Stimulated activated naive CD8-positive, alpha-beta T cell treated with anti-CD3 and anti-CD28 coated beads, Interleukin-15, Interleukin-2, amounts not matched to agents 100 U/mL and 50 U/mL, for 24 hours (primary cell): ENCODE results near the gene EHF.

Source experiments
- ATAC-seq: fragments of 150-1000 bp; cut with Tn5 transposase; one replicate; pipeline ENCODE4 v1.10.0; 2021
- DNase-seq: peaks from one replicate; pipeline ENCODE4 v3.0.0; 2021

Gene EHF

DNA sequence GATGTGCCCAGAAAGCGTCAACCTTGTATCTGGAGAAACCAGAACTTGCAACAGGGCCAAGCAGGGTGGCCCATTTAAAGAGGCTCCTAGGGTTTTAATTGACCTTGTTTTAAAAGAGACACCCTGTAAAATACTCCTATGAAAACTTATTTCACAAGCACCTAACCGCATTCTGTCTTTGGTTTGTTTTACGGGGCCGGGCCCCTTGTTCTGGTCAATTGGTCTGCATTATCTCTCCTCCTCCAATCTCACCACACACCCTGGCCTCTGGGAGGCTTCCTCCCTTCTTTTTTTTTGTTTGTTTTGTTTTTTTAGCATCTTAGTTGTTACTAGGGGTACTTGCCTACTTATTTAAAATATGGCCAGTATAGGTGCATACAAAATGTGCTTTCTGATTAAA lies 4.7 kb downstream of the EHF start:
- ATAC-seq, result no peak
- no peak for DNase-seq

- ATAC-seq, result no peak
Measured at GRCh38 chr11:34626393-34626792, 5.5 kb downstream of the EHF start.

DNA sequence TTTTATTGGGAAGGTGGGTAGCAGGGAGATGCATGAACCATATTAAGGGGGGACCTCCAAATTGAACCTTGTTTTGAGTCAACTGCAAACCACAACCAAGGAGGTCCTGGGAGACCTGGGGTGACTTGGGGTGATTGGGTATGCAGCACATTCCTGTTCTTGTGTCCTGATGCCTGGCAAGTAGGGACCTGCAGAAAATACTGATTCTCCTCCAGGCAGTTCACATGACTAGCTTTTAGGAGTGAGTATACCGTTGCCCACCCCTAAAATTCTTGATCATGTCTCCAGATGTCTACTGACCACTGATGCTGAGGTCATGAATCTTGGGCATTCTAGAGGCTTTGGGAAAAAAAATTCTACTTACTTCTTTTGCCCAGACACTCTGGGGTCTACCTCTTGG lies 6.3 kb downstream of the EHF start:
- ATAC-seq (no peak), DNase-seq (no peak)

More at GRCh38 chr11:34626393-34626792, 5.5 kb downstream of the EHF start:
- no peak for DNase-seq

- ATAC-seq, result no peak
- no peak for DNase-seq
Measured at GRCh38 chr11:34629711-34630110, 8.8 kb downstream of the EHF start.

- ATAC-seq (no peak), DNase-seq (no peak)
Measured at GRCh38 chr11:34630544-34630943, 9.7 kb downstream of the EHF start.

GRCh38 chr11:34631297-34631696 lies 10.4 kb downstream of the EHF start:
- ATAC-seq (no peak), DNase-seq (no peak)

GRCh38 chr11:34631737-34632104 lies 10.8 kb downstream of the EHF start:
- DNase-seq (no peak), ATAC-seq (no peak)

DNA sequence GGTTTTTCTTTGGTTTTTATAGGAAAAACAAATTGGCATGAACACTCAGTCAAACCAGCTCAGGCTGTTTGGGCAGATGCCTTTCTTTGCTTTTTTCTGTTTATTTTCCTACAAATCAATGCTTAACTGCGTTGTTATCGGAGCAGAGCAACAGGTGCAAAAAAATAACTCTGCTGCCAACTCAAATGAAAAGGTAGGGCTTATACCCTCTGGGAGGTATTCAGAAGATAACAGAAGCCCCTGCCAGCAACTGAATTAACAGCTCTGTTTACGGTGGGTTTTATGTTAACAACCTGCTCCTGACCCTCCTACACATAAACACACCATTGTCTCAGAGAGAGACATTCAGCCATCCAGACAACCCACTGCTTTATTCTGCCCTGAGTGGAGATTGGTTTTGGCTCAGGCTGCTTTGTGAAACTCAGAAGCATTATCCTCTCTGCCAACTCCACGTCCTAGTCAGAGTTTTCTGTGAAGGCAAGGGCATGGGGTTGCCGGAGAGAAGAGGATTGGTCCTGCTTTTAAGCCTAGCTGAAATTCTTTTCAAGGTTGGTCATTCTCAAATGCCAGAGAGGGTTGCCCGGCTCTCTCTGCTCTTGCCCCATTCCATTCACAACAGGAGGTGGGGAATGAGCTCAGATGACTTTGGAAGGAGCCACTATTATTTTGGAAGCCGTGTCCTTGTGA lies 11.4 kb downstream of the EHF start:
- ATAC-seq (no peak), DNase-seq (no peak)

DNA sequence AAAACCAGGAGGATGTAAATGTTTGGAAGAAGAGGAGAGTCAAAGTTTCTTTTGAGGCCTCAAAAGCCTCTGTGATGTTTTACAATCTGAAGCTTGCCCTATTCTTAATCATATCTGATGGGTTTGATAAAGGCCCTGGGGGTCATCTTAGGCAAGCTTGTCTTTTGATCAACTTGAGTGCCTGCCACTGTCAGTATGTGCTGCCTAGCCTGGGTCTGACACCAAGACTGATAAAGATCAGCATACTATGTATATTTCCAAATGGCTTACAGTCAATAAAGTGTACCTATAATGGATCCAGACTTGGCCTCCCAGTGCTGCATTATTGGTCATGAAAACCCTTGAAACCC lies 12.7 kb downstream of the EHF start:
- ATAC-seq, result no peak

GRCh38 chr11:34633990-34634693 lies 13.2 kb downstream of the EHF start:
- ATAC-seq (peak; percentile 58), DNase-seq (no peak)

More for the DNA sequence above, 12.7 kb downstream of the EHF start:
- DNase-seq, result no peak

DNA sequence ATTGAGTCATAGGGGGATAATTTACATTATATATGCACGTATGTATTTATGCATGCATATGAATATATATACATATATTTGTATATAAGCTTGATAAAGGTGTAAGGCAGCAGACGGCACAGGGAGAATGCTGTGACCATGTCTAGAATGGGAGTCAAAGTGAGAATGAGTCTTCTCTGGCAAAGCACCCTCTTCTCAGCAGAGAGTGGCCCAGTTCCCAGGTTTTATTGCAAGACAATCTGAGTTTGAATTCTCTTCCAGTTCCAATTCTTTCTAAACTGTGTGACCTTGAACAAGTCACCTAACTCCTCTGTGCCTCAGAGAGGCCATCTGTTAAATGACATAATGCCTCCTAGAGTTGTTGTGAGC lies 13.8 kb downstream of the EHF start:
- DNase-seq (no peak), ATAC-seq (no peak)

DNA sequence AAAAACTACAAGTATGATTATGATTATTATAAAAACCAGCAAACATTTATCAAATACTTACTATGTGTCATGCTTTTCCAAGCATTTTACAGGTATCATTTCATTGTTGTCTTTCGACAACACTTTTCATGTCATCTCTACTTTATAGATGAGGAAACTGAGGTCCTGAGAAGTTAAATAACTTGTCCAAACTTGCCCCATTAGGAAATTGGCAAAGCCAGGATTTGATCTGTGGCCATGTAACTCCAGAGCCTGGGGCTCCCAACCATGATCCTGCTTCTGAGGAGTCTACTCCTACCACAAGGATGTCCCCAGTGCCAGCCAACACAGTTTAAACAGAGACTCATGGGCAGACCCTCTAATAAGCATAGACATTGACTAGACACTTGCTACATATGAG lies 15.2 kb downstream of the EHF start:
- ATAC-seq (no peak), DNase-seq (no peak)

- DNase-seq, result no peak
- no peak for ATAC-seq
Measured at GRCh38 chr11:34637303-34637702, 16.4 kb downstream of the EHF start.

GRCh38 chr11:34638897-34639296 lies 18.0 kb downstream of the EHF start:
- ATAC-seq (no peak), DNase-seq (no peak)

DNA sequence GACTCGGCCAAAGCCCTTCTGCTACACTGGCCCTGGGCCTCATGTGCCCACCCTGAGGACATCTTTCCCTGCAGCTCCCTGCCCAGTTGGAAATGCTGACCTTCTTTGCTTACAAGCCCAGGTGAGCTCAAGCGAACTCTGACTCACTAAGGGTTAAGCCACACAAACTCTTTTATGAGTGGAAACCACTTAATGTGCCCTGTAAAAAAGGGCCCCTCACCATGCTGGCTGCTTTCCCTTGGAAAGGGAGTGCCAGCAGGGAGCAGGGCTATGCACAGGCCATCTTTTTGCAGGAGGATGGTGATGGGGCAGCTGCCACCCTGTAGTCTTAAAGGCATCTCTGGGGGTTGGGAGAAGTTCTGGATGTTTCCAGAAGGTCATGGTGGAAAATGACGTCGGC lies 18.7 kb downstream of the EHF start:
- DNase-seq (no peak), ATAC-seq (no peak)

- no peak for DNase-seq
- no peak for ATAC-seq
Measured at GRCh38 chr11:34640050-34640923, 19.4 kb downstream of the EHF start.

- DNase-seq (no peak), ATAC-seq (no peak)
Measured at GRCh38 chr11:34640924-34641275, 20.0 kb downstream of the EHF start.

DNA sequence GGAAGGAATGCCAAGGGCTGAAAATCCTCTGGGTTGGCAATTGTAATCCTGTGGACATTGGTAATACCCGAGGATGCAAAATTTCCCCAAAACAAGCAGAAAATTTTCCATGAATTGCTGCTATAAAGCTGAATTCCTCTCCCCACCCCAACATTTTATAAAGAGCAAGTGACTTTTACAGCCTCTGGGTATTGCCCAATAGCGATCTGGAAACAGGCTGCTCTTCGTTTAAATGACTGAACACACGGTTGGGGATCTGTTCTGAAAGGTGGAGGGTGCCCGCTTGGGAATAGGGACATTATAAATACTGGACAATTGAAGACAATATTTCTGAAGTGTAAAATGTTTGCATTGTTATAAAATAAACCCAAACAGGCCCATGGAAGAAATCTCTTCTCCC lies 20.6 kb downstream of the EHF start:
- no peak for DNase-seq
- no peak for ATAC-seq

- no peak for DNase-seq
- ATAC-seq, result no peak
Measured at GRCh38 chr11:34642001-34642554, 21.2 kb downstream of the EHF start.

GRCh38 chr11:34642873-34643272 lies 22.0 kb downstream of the EHF start:
- ATAC-seq (no peak), DNase-seq (no peak)

DNA sequence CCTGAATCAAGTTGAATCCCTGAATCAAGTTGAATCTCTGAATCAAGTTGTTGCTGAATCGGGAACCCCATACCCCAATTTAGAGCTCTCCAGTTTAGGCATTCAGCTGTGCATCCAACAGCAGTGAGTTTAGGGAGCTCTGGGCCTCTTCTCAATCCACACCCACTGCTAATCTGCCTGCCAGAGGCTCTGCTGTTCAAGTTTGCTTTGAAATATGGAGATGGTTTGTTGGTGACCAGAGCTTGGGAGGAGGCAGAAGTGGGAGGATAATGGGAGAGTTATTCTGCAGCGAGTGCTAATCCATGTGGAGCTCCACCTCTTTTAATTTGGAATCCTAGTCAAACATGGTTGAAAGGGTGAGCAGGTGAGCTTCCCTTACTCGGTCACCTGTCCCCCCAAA lies 22.4 kb downstream of the EHF start:
- DNase-seq (no peak), ATAC-seq (no peak)

DNA sequence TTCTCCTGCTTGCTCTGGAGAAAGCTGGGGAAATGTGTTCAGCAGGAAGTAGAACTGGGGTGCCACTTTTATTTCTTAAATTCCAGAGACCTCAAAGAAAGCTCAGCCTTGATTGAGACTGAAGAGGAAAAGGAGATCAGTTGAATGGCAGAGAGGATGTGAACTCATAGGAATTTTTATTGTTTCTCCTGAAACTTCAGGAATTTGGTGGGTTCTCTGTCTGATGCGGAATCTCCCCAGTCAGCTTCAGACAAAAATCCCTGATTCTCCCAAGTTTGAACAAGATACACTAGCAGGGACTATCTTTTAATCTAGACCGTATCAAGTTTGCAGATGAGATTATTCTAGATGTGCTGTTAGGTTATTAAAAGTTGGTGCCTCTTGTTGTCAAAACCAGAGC lies 23.0 kb downstream of the EHF start:
- DNase-seq (no peak), ATAC-seq (no peak)
